DMS 273 treated with DMSO at 0.1 percent for 48 hours (cell line): ENCODE data around the gene LYPD4.
"Not testable (repeated sequence)": the region's sequence is repeated elsewhere in the genome, so short reads cannot be mapped to it uniquely, and the experiment has no call there.

Experiments used
- DNase-seq: peaks from one replicate; lab custom pipeline; 2025; lab: John Stamatoyannopoulos, UW

LYPD4 gene

DNA sequence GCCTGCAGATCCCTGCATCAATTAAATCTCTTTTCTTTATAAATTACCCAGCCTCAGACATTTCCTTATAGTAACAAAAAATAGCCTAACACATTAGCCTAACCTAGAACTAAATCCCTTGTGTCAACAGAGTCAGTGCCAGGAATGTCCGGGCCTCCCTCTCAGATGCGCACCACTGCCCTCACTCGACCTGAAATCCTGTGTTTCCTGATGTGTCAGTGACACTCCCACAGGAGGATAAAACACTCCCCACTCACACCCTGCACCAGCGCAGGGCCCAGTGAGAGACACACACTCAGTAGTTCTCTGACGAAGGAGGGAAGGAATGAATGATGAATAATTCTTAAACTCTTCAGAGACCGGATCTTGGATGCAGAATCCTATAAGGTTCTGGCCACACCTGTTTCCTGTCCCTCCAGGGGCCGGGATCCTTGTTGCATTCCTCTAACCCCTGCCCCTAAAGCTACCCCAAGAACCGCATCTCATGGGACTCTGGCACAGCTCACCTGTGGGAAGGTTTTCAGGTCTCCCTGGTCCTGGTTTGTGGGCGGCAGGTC is 45.0 kb downstream of the LYPD4 start:
- no peak for DNase-seq

DNA sequence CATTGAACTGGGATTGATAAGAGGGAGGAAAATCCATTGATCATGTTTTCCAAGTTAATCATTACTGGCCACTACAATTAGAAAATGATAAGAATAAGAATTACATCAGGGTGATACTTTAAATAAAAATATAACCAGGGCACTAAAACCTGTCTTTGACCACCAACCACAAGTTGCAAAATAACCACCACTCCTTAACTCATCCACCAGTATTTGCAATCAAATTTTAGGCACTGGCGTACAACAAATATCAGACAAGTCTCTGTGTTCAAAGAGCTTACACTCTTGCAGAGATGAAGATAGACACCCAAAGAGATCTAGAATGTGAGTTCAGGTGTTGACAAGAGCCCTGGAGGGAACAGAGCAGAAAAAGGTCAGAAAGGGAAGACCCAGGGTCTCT is 47.6 kb downstream of the LYPD4 start:
- no peak for DNase-seq

GRCh38 chr19:41796362-41796761 is 48.1 kb downstream of the LYPD4 start, which contains the start of gene CEACAM3:
CEACAM3 (plus strand) TSS chr19:41796587; CDS start chr19:41796678, 91 bp downstream.
- DNase-seq: no peak

DNA sequence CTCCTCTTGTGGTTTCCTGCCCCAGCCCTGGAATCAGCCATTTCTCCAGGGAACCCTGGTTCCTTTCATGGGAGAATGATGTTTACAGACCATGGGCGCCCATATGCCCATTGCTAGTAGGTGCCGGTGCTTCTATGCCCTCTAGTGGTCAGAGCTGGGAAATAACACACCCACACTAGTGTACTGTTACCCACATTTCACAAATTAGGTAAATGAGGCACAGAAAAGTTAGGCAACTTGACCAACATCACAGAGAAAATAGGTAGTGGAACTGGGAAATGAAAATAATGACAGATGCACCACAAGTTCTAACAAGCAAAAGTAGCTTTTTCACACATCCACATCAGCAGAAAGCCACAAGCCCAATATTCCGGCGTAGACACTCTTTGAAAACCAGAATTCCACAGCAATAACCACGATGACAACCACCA is 49.4 kb downstream of the LYPD4 start:
- peak; percentile 10 for DNase-seq

DNA sequence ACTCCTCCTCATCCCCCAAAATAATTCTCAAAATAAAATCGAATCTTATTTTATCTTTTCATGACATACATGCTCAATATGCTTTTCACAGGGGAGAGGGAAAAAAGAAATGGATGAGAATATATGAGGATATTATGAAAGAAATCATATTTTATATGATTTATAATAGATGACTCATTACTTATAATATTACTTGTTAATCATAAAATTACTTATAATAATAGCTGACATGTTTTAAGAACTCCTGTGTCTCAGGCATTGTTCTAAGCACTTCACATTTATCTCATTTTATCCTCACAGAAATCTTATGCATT is 51.1 kb downstream of the LYPD4 start:
- no peak for DNase-seq

GRCh38 chr19:41792513-41793413 is 51.7 kb downstream of the LYPD4 start:
- no peak for DNase-seq

GRCh38 chr19:41789053-41789452 is 55.4 kb downstream of the LYPD4 start:
- not testable (repeated sequence) for DNase-seq

- DNase-seq: not testable (repeated sequence)
Observed at GRCh38 chr19:41788518-41788917, 56.0 kb downstream of the LYPD4 start.
